GM08714 (cell line): ENCODE results near the gene PGR.
"Not testable (repeated sequence)": the region's sequence is repeated elsewhere in the genome, so short reads cannot be mapped to it uniquely, and the experiment has no call there.

Experiments used
- H3K4me3 ChIP-seq: fragments of 200-500 bp; sonication (Bioruptor generic); 2 replicates; pipeline ENCODE4 v1.5.1; 2014; ENCODE audit warnings: mild to moderate bottlenecking, low read length, inconsistent platforms
- ZNF274 ChIP-seq: IDR thresholded peaks from 2 replicates; pipeline ENCODE4 v1.6.1; 2012; ENCODE audit warnings: mild to moderate bottlenecking, low read depth, low read length

Gene PGR

GRCh38 chr11:101046947-101047346 lies 82.7 kb downstream of the PGR start:
- no peak for TF ChIP-seq ZNF274
- H3K4me3 ChIP-seq: no peak overlapping the region

- no peak for TF ChIP-seq ZNF274
Observed at GRCh38 chr11:101045415-101045814, 84.2 kb downstream of the PGR start.

GRCh38 chr11:101043940-101044339 lies 85.7 kb downstream of the PGR start:
- H3K4me3 ChIP-seq: no peak overlapping the region
- no peak for TF ChIP-seq ZNF274

More at GRCh38 chr11:101045415-101045814, 84.2 kb downstream of the PGR start:
- no peak overlapping the region for H3K4me3 ChIP-seq

- TF ChIP-seq ZNF274: no peak
- no peak overlapping the region for H3K4me3 ChIP-seq
Observed at GRCh38 chr11:101035872-101036271, 93.7 kb downstream of the PGR start.

- no peak for TF ChIP-seq ZNF274
- H3K4me3 ChIP-seq: no peak overlapping the region
Observed at GRCh38 chr11:101034076-101034475, 95.5 kb downstream of the PGR start.

GRCh38 chr11:101032991-101033390 lies 96.6 kb downstream of the PGR start:
- no peak overlapping the region for H3K4me3 ChIP-seq
- TF ChIP-seq ZNF274: no peak

GRCh38 chr11:101031713-101032112 lies 97.9 kb downstream of the PGR start:
- no peak overlapping the region for H3K4me3 ChIP-seq
- no peak for TF ChIP-seq ZNF274

- H3K4me3 ChIP-seq: no peak overlapping the region
- TF ChIP-seq ZNF274: no peak
Observed at GRCh38 chr11:101030692-101031091, 98.9 kb downstream of the PGR start.

GRCh38 chr11:101030015-101030414 lies 99.6 kb downstream of the PGR start:
- TF ChIP-seq ZNF274: no peak
- no peak overlapping the region for H3K4me3 ChIP-seq

GRCh38 chr11:101028644-101029043 lies 101.0 kb downstream of the PGR start:
- H3K4me3 ChIP-seq: no peak overlapping the region
- TF ChIP-seq ZNF274: no peak

- no peak for TF ChIP-seq ZNF274
- H3K4me3 ChIP-seq: no peak overlapping the region
Observed at GRCh38 chr11:101022256-101022655, 107.4 kb downstream of the PGR start.

GRCh38 chr11:101019870-101020269 lies 109.7 kb downstream of the PGR start:
- TF ChIP-seq ZNF274: no peak
- H3K4me3 ChIP-seq: no peak overlapping the region

- TF ChIP-seq ZNF274: no peak
- no peak overlapping the region for H3K4me3 ChIP-seq
Observed at GRCh38 chr11:101014600-101015285, 114.9 kb downstream of the PGR start.

- H3K4me3 ChIP-seq: not testable (repeated sequence)
Observed at GRCh38 chr11:101013702-101014101, 115.9 kb downstream of the PGR start.

- H3K4me3 ChIP-seq: no peak overlapping the region
- TF ChIP-seq ZNF274: no peak
Observed at GRCh38 chr11:101011881-101012280, 117.7 kb downstream of the PGR start.

- TF ChIP-seq ZNF274: no peak
- H3K4me3 ChIP-seq: no peak overlapping the region
Observed at GRCh38 chr11:101010899-101011298, 118.7 kb downstream of the PGR start.
